Hepatic stellate cell (primary cell): ENCODE results near the gene EFNA2.

ENCODE experiments used
- DNase-seq: peaks from one replicate; pipeline ENCODE4 v3.0.0; 2011; ENCODE audit warnings: low spot score

EFNA2 gene

GRCh38 chr19:1249298-1249989 lies 36.2 kb upstream of the EFNA2 start:
- peak; percentile 90 for DNase-seq

GRCh38 chr19:1249990-1250436 lies 35.7 kb upstream of the EFNA2 start:
- DNase-seq: no peak

DNA sequence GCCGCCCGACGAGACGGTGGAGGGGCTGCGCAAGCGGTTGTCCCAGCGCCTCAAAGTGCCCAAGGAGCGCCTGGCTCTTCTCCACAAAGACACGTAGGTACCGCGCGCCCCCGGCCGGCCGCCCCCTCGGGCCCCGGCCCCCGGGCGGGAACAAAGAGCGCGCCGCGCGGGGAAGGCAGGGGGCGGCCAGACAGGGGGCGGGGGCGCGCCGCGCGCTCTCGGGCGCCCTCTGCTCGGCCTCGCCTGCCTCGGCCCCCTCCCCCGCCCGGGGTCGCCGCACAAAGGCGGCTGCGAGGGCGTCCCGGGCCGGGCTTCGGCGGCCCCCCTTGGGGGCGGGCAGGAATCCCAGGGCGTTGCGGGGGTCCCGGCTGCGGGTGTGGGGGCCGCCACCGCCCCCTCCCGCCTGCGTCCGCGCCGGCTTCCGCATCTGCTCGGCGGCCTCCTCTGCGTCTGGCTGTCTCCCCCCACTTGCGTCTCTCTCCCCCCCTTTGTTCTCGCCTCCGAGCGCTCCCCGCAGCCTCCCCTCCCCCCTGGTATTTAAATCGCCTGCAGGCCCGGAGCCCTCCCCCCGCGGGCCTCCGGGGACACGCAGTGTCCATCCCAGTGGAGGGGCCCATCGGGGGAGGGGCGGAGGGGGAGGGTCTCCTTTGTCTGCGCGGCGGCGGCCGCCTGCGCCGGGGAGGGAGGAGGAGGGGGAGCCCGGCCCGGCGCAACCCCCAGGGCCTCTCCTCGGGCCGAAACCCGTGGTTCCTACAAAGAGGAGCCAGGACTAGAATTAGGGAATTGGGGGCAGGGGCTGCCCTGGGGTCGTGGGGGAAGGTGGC lies 35.0 kb upstream of the EFNA2 start:
- peak; percentile 41 for DNase-seq

- DNase-seq: peak; percentile 57
Observed at GRCh38 chr19:1251330-1252220, 34.1 kb upstream of the EFNA2 start.

DNA sequence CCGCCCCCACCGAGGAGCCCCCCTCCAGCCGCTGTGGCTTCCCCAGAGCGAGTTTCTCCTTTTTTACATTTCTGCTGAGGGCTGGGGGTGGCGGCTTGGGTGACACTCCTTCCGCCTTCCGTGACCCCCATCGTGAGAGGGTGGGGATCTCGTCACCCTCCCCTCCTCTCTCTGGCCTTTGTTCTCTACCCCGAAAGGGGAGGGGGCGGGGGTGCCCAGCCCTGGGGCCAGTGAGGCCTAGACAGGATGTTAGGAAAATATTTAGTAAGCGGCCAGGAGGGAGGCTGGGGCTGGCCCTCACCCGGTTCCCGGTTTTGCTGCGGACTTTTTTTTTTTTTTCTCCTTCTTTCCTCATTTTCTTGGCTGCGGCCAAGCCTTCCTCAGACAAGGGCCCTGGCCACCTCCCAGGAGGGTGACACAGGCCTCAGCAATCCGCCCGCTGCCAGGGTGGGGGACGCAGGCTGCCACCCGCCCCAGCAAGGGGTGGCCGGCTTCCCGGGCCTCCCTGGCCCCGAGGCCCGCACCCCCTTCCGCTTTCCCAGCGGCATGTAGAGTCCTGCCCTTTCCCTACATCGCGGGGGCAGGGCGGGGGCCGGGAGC lies 33.4 kb upstream of the EFNA2 start:
- peak; percentile 81 for DNase-seq

DNA sequence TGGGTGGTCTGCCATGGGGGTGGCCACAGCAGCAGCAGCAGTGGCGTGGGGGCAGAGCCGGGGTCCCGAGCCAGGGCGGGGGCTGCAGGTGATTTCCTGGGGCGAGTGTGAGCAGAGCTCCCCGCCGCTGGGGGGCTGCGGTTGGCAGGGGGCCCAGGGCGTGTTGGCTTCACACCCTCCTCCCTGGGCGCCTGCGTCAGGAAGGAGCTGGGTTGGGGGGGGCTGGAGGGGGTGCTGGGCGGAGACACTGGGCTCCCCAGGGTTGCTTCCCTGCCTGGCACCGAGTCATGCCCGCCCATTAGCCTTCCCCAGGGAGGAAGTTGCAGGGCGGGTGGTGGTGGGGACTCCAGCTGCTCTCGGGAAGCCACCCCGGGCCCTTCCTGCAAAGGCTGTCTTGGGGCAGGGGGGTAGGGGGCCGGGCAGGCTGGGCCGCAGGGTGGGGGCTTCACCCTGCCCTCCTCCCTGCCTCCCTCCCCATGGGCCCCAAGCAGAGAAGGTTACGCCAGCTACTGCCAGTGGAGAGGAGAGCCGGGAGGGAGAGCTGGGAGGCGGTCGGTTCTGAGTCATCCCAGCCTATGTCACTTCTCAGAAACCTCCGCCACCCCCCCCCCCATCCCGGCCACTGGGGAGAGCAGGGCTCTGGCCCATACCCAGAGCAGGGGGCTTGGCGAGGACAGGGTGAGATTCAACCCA lies 32.7 kb upstream of the EFNA2 start:
- DNase-seq: peak; percentile 90

DNA sequence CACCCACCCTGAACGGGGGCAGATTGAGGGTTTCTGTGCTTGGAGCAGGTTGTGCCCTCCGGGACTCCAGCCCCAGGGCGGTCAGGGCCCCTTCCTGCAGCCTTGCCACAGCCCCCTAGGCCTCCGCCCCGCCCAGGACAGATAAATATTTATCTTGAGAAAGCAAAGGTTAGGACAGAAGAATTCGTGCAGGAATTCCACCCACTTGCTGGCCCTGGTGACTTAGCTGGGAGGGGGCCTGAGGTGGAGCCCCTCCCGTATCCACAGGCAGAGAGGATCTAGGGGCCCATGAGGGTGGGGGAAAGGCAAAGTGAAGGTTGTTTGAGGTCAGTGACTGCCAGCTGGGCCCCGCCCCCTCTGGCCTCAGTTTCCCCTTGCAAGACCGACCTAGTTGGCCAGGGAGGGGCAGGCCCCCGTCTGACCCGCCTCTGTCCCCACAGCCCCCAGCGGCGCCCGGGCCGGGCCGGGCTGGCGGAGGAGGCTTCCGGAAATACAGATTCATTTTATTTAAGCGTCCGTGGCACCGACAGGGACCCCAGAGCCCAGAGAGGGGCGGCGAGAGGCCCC lies 32.1 kb upstream of the EFNA2 start:
- DNase-seq: no peak

DNA sequence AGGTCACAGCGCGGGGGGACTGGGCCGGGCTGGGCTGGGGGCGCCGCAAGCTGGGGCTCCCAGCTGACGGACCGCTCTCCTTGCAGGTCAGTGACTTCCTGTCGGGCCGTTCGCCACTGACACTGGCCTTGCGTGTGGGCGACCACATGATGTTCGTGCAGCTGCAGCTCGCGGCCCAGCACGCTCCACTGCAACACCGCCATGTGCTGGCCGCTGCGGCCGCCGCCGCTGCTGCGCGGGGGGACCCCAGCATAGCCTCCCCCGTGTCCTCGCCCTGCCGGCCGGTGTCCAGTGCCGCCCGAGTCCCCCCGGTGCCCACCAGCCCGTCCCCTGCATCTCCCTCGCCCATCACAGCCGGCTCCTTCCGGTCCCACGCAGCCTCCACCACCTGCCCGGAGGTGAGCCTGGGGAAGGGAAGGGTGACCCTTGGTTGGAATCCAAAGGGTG lies 31.6 kb upstream of the EFNA2 start:
- DNase-seq: peak; percentile 63

- no peak for DNase-seq
Observed at GRCh38 chr19:1254530-1255185, 31.0 kb upstream of the EFNA2 start.

- DNase-seq: no peak
Observed at GRCh38 chr19:1255186-1256161, 30.2 kb upstream of the EFNA2 start.

DNA sequence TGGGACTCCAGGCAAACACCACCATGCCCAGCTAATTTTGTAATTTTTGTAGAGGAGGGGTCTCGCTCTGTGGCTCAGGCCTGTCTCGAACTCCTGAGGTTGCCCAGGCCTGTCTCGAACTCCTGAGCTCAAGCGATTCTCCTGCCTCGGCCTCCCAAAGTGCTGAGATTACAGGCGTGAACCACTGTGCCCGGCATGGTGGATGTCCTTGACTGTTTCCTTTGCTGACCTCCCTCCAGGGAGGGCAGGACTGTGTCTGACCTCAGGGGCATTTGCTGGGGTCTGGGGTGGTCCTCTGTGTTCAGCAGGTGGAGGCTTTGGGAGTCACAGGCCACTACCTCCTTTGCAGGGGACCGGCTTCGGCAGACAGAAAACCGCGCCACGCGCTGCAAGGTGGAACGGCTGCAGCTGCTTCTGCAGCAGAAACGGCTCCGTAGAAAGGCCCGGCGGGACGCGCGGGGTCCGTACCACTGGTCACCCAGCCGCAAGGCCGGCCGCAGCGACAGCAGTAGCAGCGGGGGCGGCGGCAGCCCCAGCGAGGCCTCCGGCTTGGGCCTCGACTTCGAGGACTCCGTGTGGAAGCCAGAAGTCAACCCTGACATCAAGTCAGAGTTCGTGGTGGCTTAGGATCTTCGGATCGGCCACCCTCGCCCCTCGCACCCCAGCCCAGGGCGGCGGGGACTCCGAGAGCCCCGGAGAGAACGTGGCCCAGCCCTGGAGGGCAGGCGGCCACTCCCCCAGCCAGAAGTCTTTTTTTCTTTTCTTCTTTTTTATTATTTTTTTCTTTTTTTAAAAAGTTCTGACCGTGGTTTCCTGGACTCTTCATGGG lies 28.8 kb upstream of the EFNA2 start:
- no peak for DNase-seq

DNA sequence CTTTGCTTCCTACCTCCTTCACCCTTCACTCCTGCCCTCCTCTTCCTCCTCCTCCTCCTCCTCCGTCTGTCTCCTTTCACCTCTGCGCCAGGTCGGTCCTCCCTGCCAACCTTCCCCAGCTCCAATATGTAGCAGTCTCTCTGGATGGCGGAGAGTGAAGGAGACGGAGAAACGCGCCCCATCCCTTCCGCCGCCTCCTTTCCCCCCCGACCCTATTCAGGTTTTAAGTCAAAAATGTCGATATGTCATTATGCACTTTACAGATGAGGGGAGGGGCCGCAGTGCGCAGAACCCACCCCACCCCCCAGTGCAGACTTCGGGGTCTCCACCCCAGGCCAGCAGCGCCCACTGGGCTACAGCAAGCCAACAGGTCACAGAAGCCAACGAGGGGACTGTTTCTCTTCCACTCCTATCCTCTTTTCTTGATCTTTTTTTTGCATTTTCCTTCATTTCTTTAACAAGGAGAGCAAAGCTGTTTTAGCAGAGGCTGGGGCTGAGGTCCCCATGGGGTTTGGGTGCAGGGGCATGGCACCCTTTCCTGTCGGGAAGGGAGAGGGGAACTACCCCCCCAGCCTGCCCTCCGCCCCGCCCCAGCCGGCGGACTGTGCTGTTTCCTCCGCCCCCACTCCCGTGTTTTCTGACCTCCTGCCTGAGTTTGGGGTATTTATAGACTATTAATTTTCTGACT lies 28.1 kb upstream of the EFNA2 start:
- no peak for DNase-seq

DNA sequence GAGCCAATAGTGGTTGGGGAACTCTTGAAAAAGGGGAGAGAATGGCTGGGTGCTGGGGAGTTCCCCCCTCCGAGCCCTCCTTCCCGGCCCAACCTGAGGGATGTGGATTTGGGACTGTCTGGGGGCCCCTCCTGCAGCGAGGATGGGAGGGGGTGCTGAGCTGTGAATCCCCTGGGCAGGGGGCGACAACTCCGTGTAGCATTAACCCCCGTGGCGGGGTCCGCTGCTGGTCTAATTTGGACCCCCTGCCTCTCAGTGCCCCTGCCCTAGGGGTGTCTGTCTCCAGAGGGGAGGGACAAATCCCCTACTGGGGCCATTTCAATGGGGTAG lies 27.5 kb upstream of the EFNA2 start:
- no peak for DNase-seq

DNA sequence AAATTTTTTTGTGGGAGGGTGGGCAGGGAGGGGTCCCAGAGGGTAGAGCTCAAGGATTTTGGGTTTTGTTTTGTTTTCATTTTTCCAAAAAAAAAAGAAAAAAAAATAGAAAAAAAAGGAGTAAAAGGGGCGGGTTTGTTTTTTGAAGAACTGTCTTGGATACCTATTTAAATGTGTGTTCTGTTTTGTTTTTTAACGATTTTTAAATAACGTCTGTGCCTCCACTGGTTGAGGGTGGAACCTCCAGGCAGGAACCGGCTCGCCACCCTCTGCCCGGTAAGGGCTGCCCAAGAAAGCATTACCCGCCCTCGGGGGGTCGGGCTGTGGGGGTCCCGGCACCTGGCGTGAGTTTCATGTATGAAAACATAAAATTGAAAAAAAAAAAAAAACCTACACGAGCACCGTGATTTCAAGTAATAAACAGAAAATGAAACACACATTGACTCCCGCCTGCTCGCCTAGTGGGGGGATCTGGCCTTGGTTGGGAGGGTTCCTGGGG lies 26.9 kb upstream of the EFNA2 start:
- DNase-seq: no peak

GRCh38 chr19:1259206-1259875 lies 26.3 kb upstream of the EFNA2 start:
- DNase-seq: peak; percentile 60

GRCh38 chr19:1259876-1260748 lies 25.6 kb upstream of the EFNA2 start:
- no peak for DNase-seq
